ENCODE data around the gene CCL15.
"Not testable (repeated sequence)": the region's sequence is repeated elsewhere in the genome, so short reads cannot be mapped to it uniquely, and the experiment has no call there.

CCL15 gene

GRCh38 chr17:35998018-35998545 lies 3.3 kb downstream of the CCL15 start (continued):
- TF ChIP-seq TSHZ1 (tag by site-specific recombination; IDR thresholded peaks at IDR 0.05; ENCODE audit: borderline replicate concordance): no peak
- TF ChIP-seq ZNF692 (tag by site-specific recombination; IDR thresholded peaks at IDR 0.05): no peak
- no peak for TF ChIP-seq ZNF132 (tag by site-specific recombination; IDR thresholded peaks at IDR 0.05; ENCODE audit: borderline replicate concordance)
- TF ChIP-seq PRDM6 (tag by site-specific recombination; IDR thresholded peaks at IDR 0.05): no peak
- no peak for TF ChIP-seq ZNF707 (tag by site-specific recombination; IDR thresholded peaks at IDR 0.05)
- TF ChIP-seq HOXC10 (CRISPR knock-in tag; IDR thresholded peaks at IDR 0.05): no peak
- no peak for TF ChIP-seq ZBTB6 (tag by site-specific recombination; IDR thresholded peaks at IDR 0.05)

- POLR2A ChIA-PET; H3K27ac ChIP-seq (ENCODE audit: extremely low read depth, low read depth, low read length); H3K4me1 ChIP-seq (ENCODE audit: control insufficient read depth, insufficient read depth, low read length); H3K9me3 ChIP-seq (ENCODE audit: control insufficient read depth, insufficient read depth, low read depth, low read length); H3K4me3 ChIP-seq (ENCODE audit: low read depth, low read length); H3K36me3 ChIP-seq (ENCODE audit: control insufficient read depth in 2 of 2, insufficient read depth in 1 of 2, low read length in 2 of 2): not testable (repeated sequence)
- CTCF ChIA-PET: interaction anchor here (0.9 to 2.1 kb wide), 6 partner anchors 13 to 154 kb away, joined by 3 to 9 read pairs (median 6); no protein-coding TSS in a partner anchor
Measured at GRCh38 chr17:35995346-35995745, 6.0 kb downstream of the CCL15 start.

- CTCF ChIA-PET: interaction anchor here (1.6 kb wide), 1 partner anchor 137 kb away, joined by 3 read pairs; no protein-coding TSS in a partner anchor
- TF ChIP-seq GFI1B (tag by site-specific recombination; IDR thresholded peaks at IDR 0.05) (no peak), ZXDB (tag by site-specific recombination; IDR thresholded peaks at IDR 0.05) (no peak), REPIN1 (tag by site-specific recombination; IDR thresholded peaks at IDR 0.05; ENCODE audit: low read depth) (no peak), TCF7L2 (IDR thresholded peaks at IDR 0.05; ENCODE audit: borderline replicate concordance, low read depth, low read length) (no peak), ZNF24 (tag by site-specific recombination; IDR thresholded peaks at IDR 0.05) (no peak), PRDM6 (tag by site-specific recombination; IDR thresholded peaks at IDR 0.05) (no peak), KLF9 (tag by site-specific recombination; IDR thresholded peaks at IDR 0.05; ENCODE audit: low read depth) (no peak), ZNF18 (tag by site-specific recombination; IDR thresholded peaks at IDR 0.05) (no peak), ZNF645 (tag by site-specific recombination; IDR thresholded peaks at IDR 0.05) (no peak), ZNF223 (tag by site-specific recombination; IDR thresholded peaks at IDR 0.05) (no peak), ZSCAN5A (tag by site-specific recombination; IDR thresholded peaks at IDR 0.05) (no peak), ZNF266 (tag by site-specific recombination; IDR thresholded peaks at IDR 0.05; ENCODE audit: low read depth) (no peak)
Measured at GRCh38 chr17:35991075-35991474, 10.3 kb downstream of the CCL15 start.

More at GRCh38 chr17:35991075-35991474, 10.3 kb downstream of the CCL15 start:
- Histone ChIP-seq H3K9me3 (ENCODE audit: control insufficient read depth, insufficient read depth, low read depth, low read length) (no peaks in the 10 kb centered on the region), H3K27ac (ENCODE audit: extremely low read depth, low read depth, low read length) (no peak overlapping the region), H3K4me1 (ENCODE audit: control insufficient read depth, insufficient read depth, low read length) (no peaks in the 10 kb centered on the region), H3K36me3 (ENCODE audit: control insufficient read depth in 2 of 2, insufficient read depth in 1 of 2, low read length in 2 of 2) (no peaks in the 10 kb centered on the region), H3K4me3 (ENCODE audit: low read depth, low read length) (no peak overlapping the region)
- POLR2A ChIA-PET: interaction anchor here (0.6 kb wide), 1 partner anchor 12 kb away, joined by 3 read pairs; no protein-coding TSS in a partner anchor
